Esophagus muscularis mucosa (tissue), 4 donors: ENCODE data around the gene CCDC174. TPM values are rescaled to one million over a fixed set of nuclear protein-coding genes. Genes with fewer than 3 reads are reported as not detected.

Experiments
- DNase-seq: peaks from one replicate; pipeline ENCODE4 v3.0.0-alpha.2; 2017; ENCODE audit errors: extremely low spot score
- H3K27ac ChIP-seq, 4 donors: fragments of 200-600 bp; sonication (generic); replicated peaks in 1 of 4; 1 replicate in 3 of 4; 2 replicates in 1 of 4; pipeline ENCODE4 v1.5.1; 2016 to 2019; ENCODE audit warnings: mild to moderate bottlenecking in 1 of 4
- H3K27me3 ChIP-seq, 4 donors: fragments of 200-600 bp; sonication (generic); one replicate each; pipeline versions ENCODE4 v1.5.1 to v1.6.0; 2016 to 2019
- H3K36me3 ChIP-seq, 4 donors: fragments of 200-600 bp; sonication (generic); one replicate each; pipeline ENCODE4 v1.5.1; 2016 to 2019
- H3K4me1 ChIP-seq, 4 donors: fragments of 200-600 bp; sonication (generic); one replicate each; pipeline ENCODE4 v1.5.1; 2016 to 2019
- H3K4me3 ChIP-seq, 4 donors: fragments of 200-600 bp; sonication (generic); 1 replicate in 2 of 4; 2 replicates in 2 of 4; pipeline ENCODE4 v1.5.1; 2016 to 2019; ENCODE audit warnings: mild to moderate bottlenecking in 4 of 4, moderate library complexity in 1 of 4
- H3K9me3 ChIP-seq, 4 donors: fragments of 200-600 bp; sonication (generic); 1 replicate in 3 of 4; 2 replicates in 1 of 4; pipeline ENCODE4 v1.5.1; 2016 to 2019
- CTCF ChIP-seq, 3 experiments: fragments of 200-600 bp in 2 of 3; fragments of 450-650 bp in 1 of 3; sonication (generic) in 2 of 3; IDR thresholded peaks; one replicate each; pipeline ENCODE4 v1.5.1; 2017 to 2019; ENCODE audit warnings: antibody characterized with exemption in 3 of 3, mild to moderate bottlenecking in 2 of 3, moderate library complexity in 1 of 3
- EP300 ChIP-seq: sonication (generic); formaldehyde crosslinking; IDR thresholded peaks from one replicate; pipeline ENCODE4 v1.6.1; 2017; ENCODE audit warnings: antibody characterized with exemption
- POLR2A ChIP-seq: fragments of 450-650 bp; IDR thresholded peaks from one replicate; pipeline ENCODE4 v1.6.1; 2017; ENCODE audit warnings: antibody characterized with exemption, moderate library complexity, mild to moderate bottlenecking, low read depth
- POLR2AphosphoS5 ChIP-seq, 2 donors: sonication (generic); formaldehyde crosslinking; IDR thresholded peaks; one replicate each; pipeline ENCODE4 v1.6.1; 2017; ENCODE audit warnings: antibody characterized with exemption in 2 of 2
- WGBS: methylation state at CpG from one replicate; pipeline ENCODE4 v1.1.5; 2018; 5-methylcytosine and 5-hydroxymethylcytosine counted together
- intact Hi-C: fragments of 100-400 bp; cut with DNase I; formaldehyde crosslinking; loops from one replicate; pipeline ENCODE4 v1.15.1; 2023
- total RNA-seq, 4 donors: library from RNA; depleted of rRNA; stranded (reverse); fragments of >200 nt; gene quantifications; one replicate each; pipeline versions ENCODE4 v1.1.0 to v1.2.1, GENCODE V29; 2016

CCDC174 gene
- total RNA-seq, 4 donors from 2014 or later = 10.8 to 17.0 (median 13.5) TPM

GRCh38 chr3:14633819-14634424 is 17.6 kb upstream of the CCDC174 start:
- WGBS = 27% methylated on average over 8 of the region's 8 CpGs
- Histone ChIP-seq H3K4me1 (no peaks in the 10 kb centered on the region), H3K36me3 (no peaks in the 10 kb centered on the region), H3K27ac (no peak overlapping the region), H3K27me3 (peaks cover 0 to 45% (median 6%) of the 10 kb centered on the region in 4 donors), H3K4me3 (no peak overlapping the region), H3K9me3 (no peaks in the 10 kb centered on the region)
- DNase-seq = no peak
- TF ChIP-seq CTCF (IDR thresholded peaks at IDR 0.05) (peak; percentile 48 to 65 (median 51)), POLR2A (no peak)
- intact Hi-C loops = no loop called here

GRCh38 chr3:14634763-14635400 is 16.7 kb upstream of the CCDC174 start:
- H3K9me3 ChIP-seq = no peaks in the 10 kb centered on the region
- WGBS = 80% methylated on average over 4 of the region's 4 CpGs
- H3K27me3 ChIP-seq = peaks cover 0 to 45% (median 6%) of the 10 kb centered on the region in 4 donors
- intact Hi-C loops = no loop called here
- no peak overlapping the region for H3K4me3 ChIP-seq
- H3K27ac ChIP-seq = no peak overlapping the region
- no peak for DNase-seq
- H3K4me1 ChIP-seq = no peaks in the 10 kb centered on the region
- H3K36me3 ChIP-seq = no peaks in the 10 kb centered on the region
- no peak for TF ChIP-seq POLR2AphosphoS5 (IDR thresholded peaks at IDR 0.05)
- no peak for TF ChIP-seq CTCF (IDR thresholded peaks at IDR 0.05)
- TF ChIP-seq EP300 = no peak
- no peak for TF ChIP-seq POLR2A

DNA sequence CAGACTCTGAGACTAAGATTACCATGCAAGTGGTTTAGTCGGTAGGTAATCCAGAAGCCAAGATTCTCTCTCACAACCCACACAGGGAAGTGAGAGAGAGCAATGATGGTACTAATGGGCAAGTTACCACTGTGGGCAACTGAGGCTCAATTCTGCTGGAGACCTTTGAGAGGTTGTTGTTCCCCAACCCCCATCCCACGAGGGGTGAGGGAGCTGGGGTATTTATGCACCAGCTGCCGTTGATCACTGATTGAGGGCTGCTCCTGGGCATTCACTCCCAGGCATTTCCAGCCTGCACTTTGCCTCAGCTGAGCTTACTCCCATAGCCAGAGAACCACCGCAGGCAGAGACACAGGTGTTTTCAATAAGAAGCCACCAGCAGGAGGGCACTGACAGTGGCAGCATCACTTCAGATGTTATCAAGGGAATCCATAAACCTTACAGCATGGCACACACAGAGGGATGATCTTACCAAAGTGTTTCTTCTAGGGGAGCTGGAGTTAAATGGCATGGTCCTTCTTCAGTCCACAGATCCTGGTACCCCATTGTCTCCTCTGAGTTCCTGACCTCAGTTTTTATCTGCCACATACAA is 15.0 kb upstream of the CCDC174 start:
- Histone ChIP-seq H3K4me1 (no peaks in the 10 kb centered on the region), H3K4me3 (no peak overlapping the region), H3K27ac (no peak overlapping the region), H3K27me3 (peaks cover 0 to 60% (median 8%) of the 10 kb centered on the region in 4 donors), H3K36me3 (no peaks in the 10 kb centered on the region), H3K9me3 (no peaks in the 10 kb centered on the region)
- DNase-seq = no peak
- no peak for TF ChIP-seq EP300
- no peak for TF ChIP-seq POLR2AphosphoS5 (IDR thresholded peaks at IDR 0.05)
- no peak for TF ChIP-seq POLR2A
- TF ChIP-seq CTCF (IDR thresholded peaks at IDR 0.05) = no peak
- intact Hi-C loops = no loop called here
- WGBS = 74% methylated on average over 3 of the region's 4 CpGs

GRCh38 chr3:14640157-14640562 is 11.4 kb upstream of the CCDC174 start:
- Histone ChIP-seq H3K27ac (no peak overlapping the region), H3K4me3 (no peak overlapping the region), H3K9me3 (no peaks in the 10 kb centered on the region), H3K4me1 (no peaks in the 10 kb centered on the region), H3K36me3 (no peaks in the 10 kb centered on the region), H3K27me3 (peaks cover 0 to 66% (median 4%) of the 10 kb centered on the region in 4 donors)
- no peak for TF ChIP-seq CTCF (IDR thresholded peaks at IDR 0.05)
- TF ChIP-seq EP300 = no peak
- no peak for TF ChIP-seq POLR2A
- TF ChIP-seq POLR2AphosphoS5 (IDR thresholded peaks at IDR 0.05) = no peak
- intact Hi-C loops = no loop called here
- no peak for DNase-seq
- 64% methylated on average over 10 of the region's 10 CpGs for WGBS
